HEK293 (cell line): ENCODE measurements around the gene MAP3K12.
A peak's percentile ranks its signal among the peaks of the same experiment; 100 is the strongest.

Experiments
- CTCF ChIA-PET: fragments of 350-600 bp; formaldehyde crosslinking; extraction: SDS; loops from one replicate; lab custom pipeline; 2021; ENCODE audit warnings: antibody characterized with exemption; lab: Yijun Ruan, JAX
- POLR2A ChIA-PET: fragments of 300-600 bp; formaldehyde crosslinking; extraction: SDS; loops from one replicate; lab custom pipeline; 2020; ENCODE audit warnings: antibody characterized with exemption, inconsistent platforms; lab: Yijun Ruan, JAX
- H3K27ac ChIP-seq: fragments of 200-500 bp; sonication (Bioruptor generic); 2 replicates; pipeline ENCODE4 v1.5.1; 2014; ENCODE audit warnings: low read depth, low read length, control low read depth, inconsistent platforms; ENCODE audit errors: extremely low read depth
- H3K36me3 ChIP-seq, 2 experiments: fragments of 200-500 bp in 1 of 2; sonication (Bioruptor generic) in 1 of 2; 1 replicate in 1 of 2; 2 replicates in 1 of 2; pipeline ENCODE4 v1.5.1; 2014 to 2017; ENCODE audit warnings: inconsistent platforms in 2 of 2, low read length in 2 of 2; ENCODE audit not compliant: control insufficient read depth in 2 of 2, insufficient read depth in 1 of 2
- H3K4me1 ChIP-seq: fragments of 200-500 bp; sonication (Bioruptor generic); 2 replicates; pipeline ENCODE4 v1.5.1; 2014; ENCODE audit warnings: mild to moderate bottlenecking, low read length, inconsistent platforms; ENCODE audit not compliant: control insufficient read depth, insufficient read depth
- H3K4me3 ChIP-seq: 2 replicates; pipeline ENCODE4 v1.5.1; 2011; ENCODE audit warnings: low read depth, mild to moderate bottlenecking, control low read depth, low read length, moderate library complexity
- H3K9me3 ChIP-seq: fragments of 200-500 bp; sonication (Bioruptor generic); 2 replicates; pipeline ENCODE4 v1.5.1; 2014; ENCODE audit warnings: low read depth, low read length, inconsistent platforms; ENCODE audit not compliant: control insufficient read depth, insufficient read depth
- FEZF1 ChIP-seq: fragments of 450-650 bp; formaldehyde crosslinking; IDR thresholded peaks from 2 replicates; pipeline ENCODE4 v1.5.1; 2016; ENCODE audit warnings: missing biosample characterization, missing genetic modification characterization
- KLF10 ChIP-seq: fragments of 450-650 bp; IDR thresholded peaks from 2 replicates; pipeline ENCODE4 v1.5.1; 2018; ENCODE audit warnings: missing biosample characterization, mild to moderate bottlenecking, missing genetic modification characterization
- KLF7 ChIP-seq: fragments of 450-650 bp; formaldehyde crosslinking; IDR thresholded peaks from 2 replicates; pipeline ENCODE4 v1.5.1; 2016; ENCODE audit warnings: missing biosample characterization, missing genetic modification characterization, borderline replicate concordance
- MYNN ChIP-seq: fragments of 450-650 bp; formaldehyde crosslinking; IDR thresholded peaks from 2 replicates; pipeline ENCODE4 v1.5.1; 2016; ENCODE audit warnings: missing biosample characterization, missing genetic modification characterization, borderline replicate concordance
- PRDM1 ChIP-seq: fragments of 450-650 bp; formaldehyde crosslinking; IDR thresholded peaks from 2 replicates; pipeline ENCODE4; 2016; ENCODE audit warnings: missing biosample characterization, missing genetic modification characterization
- ZFHX2 ChIP-seq: fragments of 450-650 bp; formaldehyde crosslinking; conservative IDR thresholded peaks from 2 replicates; pipeline ENCODE4 v1.5.1; 2016; ENCODE audit warnings: missing biosample characterization, missing genetic modification characterization
- ZFP41 ChIP-seq: fragments of 450-650 bp; formaldehyde crosslinking; IDR thresholded peaks from 2 replicates; pipeline ENCODE4 v1.5.1; 2016; ENCODE audit warnings: missing biosample characterization, missing genetic modification characterization, borderline replicate concordance
- ZIC2 ChIP-seq: fragments of 450-650 bp; formaldehyde crosslinking; IDR thresholded peaks from 2 replicates; pipeline ENCODE4 v1.5.1; 2016; ENCODE audit warnings: missing biosample characterization, missing genetic modification characterization
- ZNF174 ChIP-seq: fragments of 450-650 bp; formaldehyde crosslinking; IDR thresholded peaks from 2 replicates; pipeline ENCODE4 v1.5.0; 2017; ENCODE audit warnings: missing biosample characterization, mild to moderate bottlenecking, missing genetic modification characterization
- ZNF184 ChIP-seq: fragments of 450-650 bp; IDR thresholded peaks from 2 replicates; pipeline ENCODE4 v1.5.1; 2018; ENCODE audit warnings: missing biosample characterization, mild to moderate bottlenecking, missing genetic modification characterization
- ZNF248 ChIP-seq: fragments of 450-650 bp; formaldehyde crosslinking; IDR thresholded peaks from 2 replicates; pipeline ENCODE4 v1.5.1; 2017; ENCODE audit warnings: missing biosample characterization, missing genetic modification characterization
- ZNF292 ChIP-seq: fragments of 450-650 bp; formaldehyde crosslinking; IDR thresholded peaks from 2 replicates; pipeline ENCODE4 v1.5.1; 2016; ENCODE audit warnings: low read depth, missing biosample characterization, missing genetic modification characterization, borderline replicate concordance
- ZNF302 ChIP-seq: fragments of 450-650 bp; formaldehyde crosslinking; IDR thresholded peaks from 2 replicates; pipeline ENCODE4 v1.5.1; 2016; ENCODE audit warnings: missing biosample characterization, missing genetic modification characterization, low read depth
- ZNF341 ChIP-seq: fragments of 450-650 bp; formaldehyde crosslinking; IDR thresholded peaks from 2 replicates; pipeline ENCODE4; 2016; ENCODE audit warnings: low read depth, missing biosample characterization, missing genetic modification characterization
- ZNF404 ChIP-seq: fragments of 450-650 bp; formaldehyde crosslinking; IDR thresholded peaks from 2 replicates; pipeline ENCODE4 v1.5.1; 2017; ENCODE audit warnings: missing biosample characterization, missing genetic modification characterization
- ZNF416 ChIP-seq: fragments of 450-650 bp; formaldehyde crosslinking; IDR thresholded peaks from 2 replicates; pipeline ENCODE4 v1.5.1; 2016; ENCODE audit warnings: missing biosample characterization, missing genetic modification characterization
- ZNF561 ChIP-seq: fragments of 450-650 bp; IDR thresholded peaks from 2 replicates; pipeline ENCODE4 v1.5.1; 2018; ENCODE audit warnings: missing biosample characterization, missing genetic modification characterization, borderline replicate concordance
- ZNF629 ChIP-seq: fragments of 450-650 bp; formaldehyde crosslinking; IDR thresholded peaks from 2 replicates; pipeline ENCODE4 v1.5.1; 2017; ENCODE audit warnings: missing biosample characterization, missing genetic modification characterization
- ZNF701 ChIP-seq: fragments of 450-650 bp; formaldehyde crosslinking; IDR thresholded peaks from 2 replicates; pipeline ENCODE4 v1.5.1; 2016; ENCODE audit warnings: missing biosample characterization, missing genetic modification characterization
- ZNF785 ChIP-seq: fragments of 450-650 bp; formaldehyde crosslinking; IDR thresholded peaks from 2 replicates; pipeline ENCODE4 v1.5.1; 2016; ENCODE audit warnings: missing biosample characterization, missing genetic modification characterization
- ZNF791 ChIP-seq: fragments of 450-650 bp; formaldehyde crosslinking; IDR thresholded peaks from 2 replicates; pipeline ENCODE4 v1.5.1; 2016; ENCODE audit warnings: missing biosample characterization, missing genetic modification characterization
- ZNF830 ChIP-seq: fragments of 450-650 bp; IDR thresholded peaks from 2 replicates; pipeline ENCODE4 v1.5.0; 2018; ENCODE audit warnings: missing biosample characterization, missing genetic modification characterization, low read depth, mild to moderate bottlenecking, moderate library complexity
- ZSCAN30 ChIP-seq: fragments of 450-650 bp; IDR thresholded peaks from 2 replicates; pipeline ENCODE4 v1.5.1; 2018; ENCODE audit warnings: missing biosample characterization, mild to moderate bottlenecking, missing genetic modification characterization, moderate library complexity
- TF ChIP-seq, protein P1 (sequence below): fragments of 450-650 bp; formaldehyde crosslinking; IDR thresholded peaks from 2 replicates; pipeline ENCODE4 v1.5.1; 2017; ENCODE audit warnings: missing biosample characterization, missing genetic modification characterization
- TF ChIP-seq, protein P2 (sequence below): fragments of 450-650 bp; formaldehyde crosslinking; IDR thresholded peaks from 2 replicates; pipeline ENCODE4 v1.5.1; 2016; ENCODE audit warnings: missing biosample characterization, missing genetic modification characterization, borderline replicate concordance
- TF ChIP-seq, protein P3 (sequence below): fragments of 450-650 bp; formaldehyde crosslinking; IDR thresholded peaks from 2 replicates; pipeline ENCODE4 v1.5.1; 2017; ENCODE audit warnings: missing biosample characterization, missing genetic modification characterization

Gene MAP3K12, protein sequence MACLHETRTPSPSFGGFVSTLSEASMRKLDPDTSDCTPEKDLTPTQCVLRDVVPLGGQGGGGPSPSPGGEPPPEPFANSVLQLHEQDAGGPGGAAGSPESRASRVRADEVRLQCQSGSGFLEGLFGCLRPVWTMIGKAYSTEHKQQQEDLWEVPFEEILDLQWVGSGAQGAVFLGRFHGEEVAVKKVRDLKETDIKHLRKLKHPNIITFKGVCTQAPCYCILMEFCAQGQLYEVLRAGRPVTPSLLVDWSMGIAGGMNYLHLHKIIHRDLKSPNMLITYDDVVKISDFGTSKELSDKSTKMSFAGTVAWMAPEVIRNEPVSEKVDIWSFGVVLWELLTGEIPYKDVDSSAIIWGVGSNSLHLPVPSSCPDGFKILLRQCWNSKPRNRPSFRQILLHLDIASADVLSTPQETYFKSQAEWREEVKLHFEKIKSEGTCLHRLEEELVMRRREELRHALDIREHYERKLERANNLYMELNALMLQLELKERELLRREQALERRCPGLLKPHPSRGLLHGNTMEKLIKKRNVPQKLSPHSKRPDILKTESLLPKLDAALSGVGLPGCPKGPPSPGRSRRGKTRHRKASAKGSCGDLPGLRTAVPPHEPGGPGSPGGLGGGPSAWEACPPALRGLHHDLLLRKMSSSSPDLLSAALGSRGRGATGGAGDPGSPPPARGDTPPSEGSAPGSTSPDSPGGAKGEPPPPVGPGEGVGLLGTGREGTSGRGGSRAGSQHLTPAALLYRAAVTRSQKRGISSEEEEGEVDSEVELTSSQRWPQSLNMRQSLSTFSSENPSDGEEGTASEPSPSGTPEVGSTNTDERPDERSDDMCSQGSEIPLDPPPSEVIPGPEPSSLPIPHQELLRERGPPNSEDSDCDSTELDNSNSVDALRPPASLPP

DNA sequence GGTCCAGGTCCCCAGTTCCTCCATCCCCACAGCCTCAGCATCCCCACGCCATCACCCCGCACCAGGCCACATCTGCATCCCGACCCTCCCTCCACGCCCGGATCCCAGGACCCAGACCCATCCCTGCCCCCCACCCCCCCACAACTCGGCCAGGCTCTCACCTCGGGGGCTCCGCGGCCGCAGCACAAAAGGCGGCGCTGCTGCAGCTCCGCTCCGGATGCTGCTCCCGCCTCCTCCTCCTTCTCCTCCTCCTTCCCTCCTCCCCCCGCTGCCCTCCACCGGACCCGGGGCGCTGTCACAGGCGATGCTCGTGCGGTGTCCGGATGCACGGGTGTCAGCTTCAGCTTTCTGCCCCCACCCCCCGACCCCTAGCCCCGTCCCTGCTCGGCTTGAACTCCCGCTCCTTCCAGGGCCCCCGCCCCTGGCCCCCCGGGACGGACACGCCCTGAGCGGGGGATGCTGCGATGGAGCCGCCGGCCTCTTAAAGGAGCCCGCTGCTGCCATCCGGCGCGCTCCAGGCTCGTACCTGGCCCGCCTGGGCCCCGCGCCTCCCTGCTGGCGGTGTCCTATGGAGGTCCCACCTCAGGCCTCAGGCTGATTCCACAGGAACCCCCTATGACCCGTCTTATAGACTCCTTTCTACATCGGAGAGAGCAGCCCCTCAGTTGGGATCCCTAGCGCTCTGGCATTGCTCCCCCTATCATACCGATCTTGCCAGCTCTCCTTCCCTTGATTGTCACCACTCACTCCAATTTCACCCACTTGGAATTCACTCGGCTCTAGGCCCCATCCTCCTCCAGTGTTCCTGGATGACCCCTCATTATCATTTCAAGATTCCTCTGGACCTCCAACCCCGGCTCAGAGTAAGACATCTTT is at the start of gene MAP3K12:
Gene MAP3K12 (minus strand): TSS at position 193 of the 876 bp plus-strand sequence. CDS start 12,067 bp downstream, outside the sequence.
- ChIA-PET CTCF (interaction anchor here (0.6 to 1.7 kb wide), 6 partner anchors 8 to 243 kb away, joined by 3 to 9 read pairs (median 3); partner anchors contain the start of gene NPFF), POLR2A (interaction anchor here (0.5 to 4.6 kb wide), 15 partner anchors 10 to 563 kb away, joined by 3 to 39 read pairs (median 3); partner anchors contain the start of genes ATP5MC2, PFDN5 and TNS2)
- Histone ChIP-seq H3K4me1 (peaks cover 16% of the 10 kb centered on the region), H3K36me3 (peaks cover 0 to 17% of the 10 kb centered on the region in 2 experiments; a peak in 1 of 3 replicates), H3K27ac (peak within 1 kb of the TSS; percentile 9; the same call in 1 of the 2 replicates), H3K9me3 (no peaks in the 10 kb centered on the region), H3K4me3 (peak within 1 kb of the TSS; percentile 56)
- TF ChIP-seq ZNF404 (no peak), ZIC2 (peak; percentile 54), KLF10 (tag by site-specific recombination) (no peak), ZFP41 (tag by site-specific recombination) (no peak), ZNF174 (tag by site-specific recombination) (no peak), ZNF629 (tag by site-specific recombination) (no peak), ZNF416 (no peak), ZNF785 (tag by site-specific recombination) (no peak), ZNF292 (tag by site-specific recombination) (no peak), KLF7 (no peak), ZNF830 (tag by site-specific recombination) (no peak), FEZF1 (tag by site-specific recombination) (no peak; the same call in 1 of the 2 replicates), ZNF341 (tag by site-specific recombination) (no peak), MYNN (no peak), ZNF561 (tag by site-specific recombination) (0 out of 2 replicates have a peak, but pooled peaks have one; percentile 25), ZFHX2 (tag by site-specific recombination) (no peak), ZNF302 (tag by site-specific recombination) (no peak), PRDM1 (tag by site-specific recombination) (peak; percentile 93), ZSCAN30 (tag by site-specific recombination) (0 out of 2 replicates have a peak, but pooled peaks have one; percentile 17), ZNF248 (no peak), ZNF701 (no peak), ZNF791 (tag by site-specific recombination) (no peak), ZNF184 (no peak)
- TF ChIP-seq, protein P1, sequence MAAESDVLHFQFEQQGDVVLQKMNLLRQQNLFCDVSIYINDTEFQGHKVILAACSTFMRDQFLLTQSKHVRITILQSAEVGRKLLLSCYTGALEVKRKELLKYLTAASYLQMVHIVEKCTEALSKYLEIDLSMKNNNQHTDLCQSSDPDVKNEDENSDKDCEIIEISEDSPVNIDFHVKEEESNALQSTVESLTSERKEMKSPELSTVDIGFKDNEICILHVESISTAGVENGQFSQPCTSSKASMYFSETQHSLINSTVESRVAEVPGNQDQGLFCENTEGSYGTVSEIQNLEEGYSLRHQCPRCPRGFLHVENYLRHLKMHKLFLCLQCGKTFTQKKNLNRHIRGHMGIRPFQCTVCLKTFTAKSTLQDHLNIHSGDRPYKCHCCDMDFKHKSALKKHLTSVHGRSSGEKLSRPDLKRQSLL (tag by site-specific recombination) = peak; percentile 97
- TF ChIP-seq, protein P2, sequence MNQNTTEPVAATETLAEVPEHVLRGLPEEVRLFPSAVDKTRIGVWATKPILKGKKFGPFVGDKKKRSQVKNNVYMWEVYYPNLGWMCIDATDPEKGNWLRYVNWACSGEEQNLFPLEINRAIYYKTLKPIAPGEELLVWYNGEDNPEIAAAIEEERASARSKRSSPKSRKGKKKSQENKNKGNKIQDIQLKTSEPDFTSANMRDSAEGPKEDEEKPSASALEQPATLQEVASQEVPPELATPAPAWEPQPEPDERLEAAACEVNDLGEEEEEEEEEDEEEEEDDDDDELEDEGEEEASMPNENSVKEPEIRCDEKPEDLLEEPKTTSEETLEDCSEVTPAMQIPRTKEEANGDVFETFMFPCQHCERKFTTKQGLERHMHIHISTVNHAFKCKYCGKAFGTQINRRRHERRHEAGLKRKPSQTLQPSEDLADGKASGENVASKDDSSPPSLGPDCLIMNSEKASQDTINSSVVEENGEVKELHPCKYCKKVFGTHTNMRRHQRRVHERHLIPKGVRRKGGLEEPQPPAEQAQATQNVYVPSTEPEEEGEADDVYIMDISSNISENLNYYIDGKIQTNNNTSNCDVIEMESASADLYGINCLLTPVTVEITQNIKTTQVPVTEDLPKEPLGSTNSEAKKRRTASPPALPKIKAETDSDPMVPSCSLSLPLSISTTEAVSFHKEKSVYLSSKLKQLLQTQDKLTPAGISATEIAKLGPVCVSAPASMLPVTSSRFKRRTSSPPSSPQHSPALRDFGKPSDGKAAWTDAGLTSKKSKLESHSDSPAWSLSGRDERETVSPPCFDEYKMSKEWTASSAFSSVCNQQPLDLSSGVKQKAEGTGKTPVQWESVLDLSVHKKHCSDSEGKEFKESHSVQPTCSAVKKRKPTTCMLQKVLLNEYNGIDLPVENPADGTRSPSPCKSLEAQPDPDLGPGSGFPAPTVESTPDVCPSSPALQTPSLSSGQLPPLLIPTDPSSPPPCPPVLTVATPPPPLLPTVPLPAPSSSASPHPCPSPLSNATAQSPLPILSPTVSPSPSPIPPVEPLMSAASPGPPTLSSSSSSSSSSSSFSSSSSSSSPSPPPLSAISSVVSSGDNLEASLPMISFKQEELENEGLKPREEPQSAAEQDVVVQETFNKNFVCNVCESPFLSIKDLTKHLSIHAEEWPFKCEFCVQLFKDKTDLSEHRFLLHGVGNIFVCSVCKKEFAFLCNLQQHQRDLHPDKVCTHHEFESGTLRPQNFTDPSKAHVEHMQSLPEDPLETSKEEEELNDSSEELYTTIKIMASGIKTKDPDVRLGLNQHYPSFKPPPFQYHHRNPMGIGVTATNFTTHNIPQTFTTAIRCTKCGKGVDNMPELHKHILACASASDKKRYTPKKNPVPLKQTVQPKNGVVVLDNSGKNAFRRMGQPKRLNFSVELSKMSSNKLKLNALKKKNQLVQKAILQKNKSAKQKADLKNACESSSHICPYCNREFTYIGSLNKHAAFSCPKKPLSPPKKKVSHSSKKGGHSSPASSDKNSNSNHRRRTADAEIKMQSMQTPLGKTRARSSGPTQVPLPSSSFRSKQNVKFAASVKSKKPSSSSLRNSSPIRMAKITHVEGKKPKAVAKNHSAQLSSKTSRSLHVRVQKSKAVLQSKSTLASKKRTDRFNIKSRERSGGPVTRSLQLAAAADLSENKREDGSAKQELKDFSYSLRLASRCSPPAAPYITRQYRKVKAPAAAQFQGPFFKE = no peak
- TF ChIP-seq, protein P3, sequence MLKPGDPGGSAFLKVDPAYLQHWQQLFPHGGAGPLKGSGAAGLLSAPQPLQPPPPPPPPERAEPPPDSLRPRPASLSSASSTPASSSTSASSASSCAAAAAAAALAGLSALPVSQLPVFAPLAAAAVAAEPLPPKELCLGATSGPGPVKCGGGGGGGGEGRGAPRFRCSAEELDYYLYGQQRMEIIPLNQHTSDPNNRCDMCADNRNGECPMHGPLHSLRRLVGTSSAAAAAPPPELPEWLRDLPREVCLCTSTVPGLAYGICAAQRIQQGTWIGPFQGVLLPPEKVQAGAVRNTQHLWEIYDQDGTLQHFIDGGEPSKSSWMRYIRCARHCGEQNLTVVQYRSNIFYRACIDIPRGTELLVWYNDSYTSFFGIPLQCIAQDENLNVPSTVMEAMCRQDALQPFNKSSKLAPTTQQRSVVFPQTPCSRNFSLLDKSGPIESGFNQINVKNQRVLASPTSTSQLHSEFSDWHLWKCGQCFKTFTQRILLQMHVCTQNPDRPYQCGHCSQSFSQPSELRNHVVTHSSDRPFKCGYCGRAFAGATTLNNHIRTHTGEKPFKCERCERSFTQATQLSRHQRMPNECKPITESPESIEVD (tag by site-specific recombination) = no peak
